Naive B cell (primary cell): ENCODE data around the gene TP73. TPM values are rescaled to one million over a fixed set of nuclear protein-coding genes. Genes with fewer than 3 reads are reported as not detected.

Source experiments
- ATAC-seq, 2 donors: fragments of 150-1000 bp; cut with Tn5 transposase; 2 replicates each; pipeline ENCODE4 v1.10.0; 2021; ENCODE audit warnings: low read depth in 2 of 2, mild to moderate bottlenecking in 2 of 2, moderate library complexity in 2 of 2
- DNase-seq: peaks from one replicate; pipeline ENCODE4 v3.0.0; 2022
- H3K27ac Mint-ChIP-seq, 6 donors: one replicate each; pipeline ENCODE4 v1.8.0; 2020 to 2022; ENCODE audit warnings: mild to moderate bottlenecking in 6 of 6, mixed read lengths in 6 of 6, moderate library complexity in 5 of 6, inconsistent platforms in 2 of 6
- H3K27me3 Mint-ChIP-seq, 3 donors: one replicate each; pipeline ENCODE4 v1.8.0; 2021 to 2022; ENCODE audit warnings: mixed read lengths in 3 of 3, mild to moderate bottlenecking in 1 of 3
- H3K36me3 Mint-ChIP-seq, 2 donors: one replicate each; pipeline ENCODE4 v1.8.0; 2020 to 2022; ENCODE audit warnings: mixed read lengths in 2 of 2, inconsistent platforms in 1 of 2, mild to moderate bottlenecking in 1 of 2
- H3K4me1 Mint-ChIP-seq, 3 donors: one replicate each; pipeline ENCODE4 v1.8.0; 2020 to 2022; ENCODE audit warnings: mixed read lengths in 3 of 3, inconsistent platforms in 1 of 3, mild to moderate bottlenecking in 1 of 3, moderate library complexity in 1 of 3
- H3K4me3 Mint-ChIP-seq, 8 donors: one replicate each; pipeline ENCODE4 v1.8.0; 2020 to 2022; ENCODE audit warnings: mild to moderate bottlenecking in 8 of 8, mixed read lengths in 8 of 8, moderate library complexity in 8 of 8, inconsistent platforms in 2 of 8
- H3K9me3 Mint-ChIP-seq, 7 donors: one replicate each; pipeline ENCODE4 v1.8.0; 2020 to 2022; ENCODE audit warnings: mixed read lengths in 7 of 7, mild to moderate bottlenecking in 5 of 7, inconsistent platforms in 2 of 7, moderate library complexity in 1 of 7
- polyA plus RNA-seq, 6 donors: library from polyadenylated mRNA; unstranded; fragments of 300-500 nt; fragmentation: Illumina TruSeq; gene quantifications; one replicate each; pipeline ENCODE4 v1.2.3, GENCODE V29; 2021; ENCODE audit warnings: low read depth in 6 of 6

The TP73 gene
- polyA plus RNA-seq, 6 donors from 2014 or later, result not detected

- ATAC-seq (no peak), DNase-seq (no peak)
- Mint-ChIP-seq H3K27ac (no peak overlapping the region), H3K4me3 (no peak overlapping the region), H3K36me3 (no peaks in the 10 kb centered on the region), H3K27me3 (peaks cover 3 to 58% (median 33%) of the 10 kb centered on the region in 3 donors), H3K4me1 (peaks cover 14 to 18% (median 18%) of the 10 kb centered on the region in 3 donors), H3K9me3 (no peaks in the 10 kb centered on the region)
These were observed 47.3 kb downstream of the TP73 start for GRCh38 chr1:3699596-3699995.

GRCh38 chr1:3700631-3701030 lies 48.3 kb downstream of the TP73 start:
- Mint-ChIP-seq H3K27ac (no peak overlapping the region), H3K4me1 (peaks cover 9 to 15% (median 14%) of the 10 kb centered on the region in 3 donors), H3K36me3 (no peaks in the 10 kb centered on the region), H3K4me3 (no peak overlapping the region), H3K27me3 (peaks cover 3 to 55% (median 25%) of the 10 kb centered on the region in 3 donors), H3K9me3 (no peaks in the 10 kb centered on the region)
- no peak for ATAC-seq
- no peak for DNase-seq

GRCh38 chr1:3702528-3702927 lies 50.2 kb downstream of the TP73 start:
- DNase-seq, result no peak
- H3K9me3 Mint-ChIP-seq, result no peaks in the 10 kb centered on the region
- ATAC-seq, result no peak

GRCh38 chr1:3702990-3703728 lies 50.8 kb downstream of the TP73 start:
- ATAC-seq (no peak), DNase-seq (no peak)
- peaks cover 5 to 10% (median 8%) of the 10 kb centered on the region in 3 donors for H3K4me1 Mint-ChIP-seq
- H3K4me3 Mint-ChIP-seq, result peak overlapping the region in 4 of 8 donors; percentile 15 to 69 (median 54)
- no peaks in the 10 kb centered on the region for H3K9me3 Mint-ChIP-seq
- no peak overlapping the region for H3K27ac Mint-ChIP-seq
- peaks cover 3 to 43% (median 17%) of the 10 kb centered on the region in 3 donors for H3K27me3 Mint-ChIP-seq
- H3K36me3 Mint-ChIP-seq, result no peaks in the 10 kb centered on the region

More at GRCh38 chr1:3702528-3702927, 50.2 kb downstream of the TP73 start:
- Mint-ChIP-seq H3K36me3 (no peaks in the 10 kb centered on the region), H3K27ac (no peak overlapping the region), H3K4me3 (no peak overlapping the region), H3K27me3 (peaks cover 3 to 43% (median 22%) of the 10 kb centered on the region in 3 donors), H3K4me1 (peaks cover 5 to 10% (median 8%) of the 10 kb centered on the region in 3 donors)

- Mint-ChIP-seq H3K4me3 (peak overlapping the region in 7 of 8 donors; percentile 57 to 74 (median 69)), H3K9me3 (no peaks in the 10 kb centered on the region), H3K4me1 (peaks cover 5 to 10% (median 8%) of the 10 kb centered on the region in 3 donors), H3K36me3 (no peaks in the 10 kb centered on the region), H3K27me3 (peaks cover 3 to 39% (median 17%) of the 10 kb centered on the region in 3 donors), H3K27ac (peak overlapping the region in 4 of 6 donors; percentile 64 to 85 (median 72))
- peak; percentile 55 to 68 for ATAC-seq
- DNase-seq, result no peak
These were observed 51.6 kb downstream of the TP73 start for GRCh38 chr1:3703786-3704371.

GRCh38 chr1:3705341-3705950 lies 53.1 kb downstream of the TP73 start:
- H3K9me3 Mint-ChIP-seq, result no peaks in the 10 kb centered on the region
- DNase-seq (no peak), ATAC-seq (no peak)
- no peaks in the 10 kb centered on the region for H3K36me3 Mint-ChIP-seq
- H3K4me1 Mint-ChIP-seq, result peaks cover 5 to 10% (median 8%) of the 10 kb centered on the region in 3 donors
- H3K4me3 Mint-ChIP-seq, result no peak overlapping the region
- no peak overlapping the region for H3K27ac Mint-ChIP-seq
- peaks cover 4 to 34% (median 10%) of the 10 kb centered on the region in 3 donors for H3K27me3 Mint-ChIP-seq

- no peaks in the 10 kb centered on the region for H3K9me3 Mint-ChIP-seq
- H3K27me3 Mint-ChIP-seq, result peaks cover 10 to 34% (median 23%) of the 10 kb centered on the region in 3 donors
- H3K4me1 Mint-ChIP-seq, result peaks cover 5 to 10% (median 8%) of the 10 kb centered on the region in 3 donors
- ATAC-seq, result no peak
- no peak overlapping the region for H3K4me3 Mint-ChIP-seq
- no peaks in the 10 kb centered on the region for H3K36me3 Mint-ChIP-seq
- no peak overlapping the region for H3K27ac Mint-ChIP-seq
- DNase-seq, result no peak
These were observed 54.5 kb downstream of the TP73 start for GRCh38 chr1:3706651-3707297.

GRCh38 chr1:3707298-3707938 lies 55.1 kb downstream of the TP73 start:
- Mint-ChIP-seq H3K36me3 (no peaks in the 10 kb centered on the region), H3K4me3 (no peak overlapping the region), H3K27me3 (peaks cover 15 to 41% (median 30%) of the 10 kb centered on the region in 3 donors), H3K4me1 (peaks cover 5 to 10% (median 8%) of the 10 kb centered on the region in 3 donors), H3K9me3 (no peaks in the 10 kb centered on the region), H3K27ac (no peak overlapping the region)
- DNase-seq (no peak), ATAC-seq (no peak)

- Mint-ChIP-seq H3K4me1 (peaks cover 5 to 10% (median 8%) of the 10 kb centered on the region in 3 donors), H3K27ac (no peak overlapping the region), H3K36me3 (no peaks in the 10 kb centered on the region), H3K4me3 (no peak overlapping the region), H3K9me3 (no peaks in the 10 kb centered on the region), H3K27me3 (peaks cover 15 to 41% (median 30%) of the 10 kb centered on the region in 3 donors)
- ATAC-seq (no peak), DNase-seq (no peak)
These were observed 55.6 kb downstream of the TP73 start for GRCh38 chr1:3707939-3708328.

GRCh38 chr1:3708791-3709190 lies 56.5 kb downstream of the TP73 start:
- no peak for DNase-seq
- H3K4me3 Mint-ChIP-seq, result no peak overlapping the region
- no peaks in the 10 kb centered on the region for H3K9me3 Mint-ChIP-seq
- H3K4me1 Mint-ChIP-seq, result peaks cover 5 to 8% (median 6%) of the 10 kb centered on the region in 3 donors
- no peak overlapping the region for H3K27ac Mint-ChIP-seq
- no peaks in the 10 kb centered on the region for H3K36me3 Mint-ChIP-seq
- H3K27me3 Mint-ChIP-seq, result peaks cover 15 to 37% (median 30%) of the 10 kb centered on the region in 3 donors
- ATAC-seq, result no peak

GRCh38 chr1:3710251-3710650 lies 57.9 kb downstream of the TP73 start:
- no peaks in the 10 kb centered on the region for H3K36me3 Mint-ChIP-seq
- no peaks in the 10 kb centered on the region for H3K9me3 Mint-ChIP-seq
- no peak overlapping the region for H3K4me3 Mint-ChIP-seq
- no peak overlapping the region for H3K27ac Mint-ChIP-seq
- DNase-seq (no peak), ATAC-seq (no peak)
- H3K27me3 Mint-ChIP-seq, result peaks cover 12 to 31% (median 31%) of the 10 kb centered on the region in 3 donors
- peaks cover 0 to 3% (median 0%) of the 10 kb centered on the region in 3 donors for H3K4me1 Mint-ChIP-seq

GRCh38 chr1:3711381-3711779 lies 59.1 kb downstream of the TP73 start:
- no peak for ATAC-seq
- no peak overlapping the region for H3K27ac Mint-ChIP-seq
- H3K4me1 Mint-ChIP-seq, result peaks cover 0 to 3% (median 0%) of the 10 kb centered on the region in 3 donors
- no peaks in the 10 kb centered on the region for H3K36me3 Mint-ChIP-seq
- H3K9me3 Mint-ChIP-seq, result no peaks in the 10 kb centered on the region
- peaks cover 12 to 41% (median 31%) of the 10 kb centered on the region in 3 donors for H3K27me3 Mint-ChIP-seq
- no peak for DNase-seq
- no peak overlapping the region for H3K4me3 Mint-ChIP-seq
